Measurements from ENCODE around the gene FAM98B. TPM values are rescaled to one million over a fixed set of nuclear protein-coding genes. Genes with fewer than 3 reads are reported as not detected.

The FAM98B gene
- total and polyA plus RNA-seq, 2 experiments from 2014 or later, result 10.1 to 32.5 TPM

DNA sequence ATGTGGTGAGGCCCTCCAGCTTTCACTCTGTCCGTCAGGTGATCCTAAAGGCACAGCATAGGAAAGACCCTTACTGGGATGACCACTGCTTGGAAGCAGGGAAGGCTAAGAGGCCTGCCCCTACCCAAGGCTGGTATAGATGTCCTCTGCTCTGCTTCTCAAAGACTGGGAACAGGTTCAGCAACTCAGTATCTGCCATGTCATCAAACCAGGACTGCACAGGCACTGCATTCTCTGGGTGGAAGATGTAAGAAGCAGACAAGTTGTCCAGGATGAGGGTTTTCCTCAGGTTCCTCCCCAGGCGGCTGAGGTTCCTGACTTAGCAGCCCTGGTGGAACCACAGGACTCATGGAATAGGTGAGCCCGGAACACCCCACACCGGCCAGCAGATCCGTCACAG, 4.7 kb downstream of the FAM98B start (continued):
- TF ChIP-seq, protein P1, sequence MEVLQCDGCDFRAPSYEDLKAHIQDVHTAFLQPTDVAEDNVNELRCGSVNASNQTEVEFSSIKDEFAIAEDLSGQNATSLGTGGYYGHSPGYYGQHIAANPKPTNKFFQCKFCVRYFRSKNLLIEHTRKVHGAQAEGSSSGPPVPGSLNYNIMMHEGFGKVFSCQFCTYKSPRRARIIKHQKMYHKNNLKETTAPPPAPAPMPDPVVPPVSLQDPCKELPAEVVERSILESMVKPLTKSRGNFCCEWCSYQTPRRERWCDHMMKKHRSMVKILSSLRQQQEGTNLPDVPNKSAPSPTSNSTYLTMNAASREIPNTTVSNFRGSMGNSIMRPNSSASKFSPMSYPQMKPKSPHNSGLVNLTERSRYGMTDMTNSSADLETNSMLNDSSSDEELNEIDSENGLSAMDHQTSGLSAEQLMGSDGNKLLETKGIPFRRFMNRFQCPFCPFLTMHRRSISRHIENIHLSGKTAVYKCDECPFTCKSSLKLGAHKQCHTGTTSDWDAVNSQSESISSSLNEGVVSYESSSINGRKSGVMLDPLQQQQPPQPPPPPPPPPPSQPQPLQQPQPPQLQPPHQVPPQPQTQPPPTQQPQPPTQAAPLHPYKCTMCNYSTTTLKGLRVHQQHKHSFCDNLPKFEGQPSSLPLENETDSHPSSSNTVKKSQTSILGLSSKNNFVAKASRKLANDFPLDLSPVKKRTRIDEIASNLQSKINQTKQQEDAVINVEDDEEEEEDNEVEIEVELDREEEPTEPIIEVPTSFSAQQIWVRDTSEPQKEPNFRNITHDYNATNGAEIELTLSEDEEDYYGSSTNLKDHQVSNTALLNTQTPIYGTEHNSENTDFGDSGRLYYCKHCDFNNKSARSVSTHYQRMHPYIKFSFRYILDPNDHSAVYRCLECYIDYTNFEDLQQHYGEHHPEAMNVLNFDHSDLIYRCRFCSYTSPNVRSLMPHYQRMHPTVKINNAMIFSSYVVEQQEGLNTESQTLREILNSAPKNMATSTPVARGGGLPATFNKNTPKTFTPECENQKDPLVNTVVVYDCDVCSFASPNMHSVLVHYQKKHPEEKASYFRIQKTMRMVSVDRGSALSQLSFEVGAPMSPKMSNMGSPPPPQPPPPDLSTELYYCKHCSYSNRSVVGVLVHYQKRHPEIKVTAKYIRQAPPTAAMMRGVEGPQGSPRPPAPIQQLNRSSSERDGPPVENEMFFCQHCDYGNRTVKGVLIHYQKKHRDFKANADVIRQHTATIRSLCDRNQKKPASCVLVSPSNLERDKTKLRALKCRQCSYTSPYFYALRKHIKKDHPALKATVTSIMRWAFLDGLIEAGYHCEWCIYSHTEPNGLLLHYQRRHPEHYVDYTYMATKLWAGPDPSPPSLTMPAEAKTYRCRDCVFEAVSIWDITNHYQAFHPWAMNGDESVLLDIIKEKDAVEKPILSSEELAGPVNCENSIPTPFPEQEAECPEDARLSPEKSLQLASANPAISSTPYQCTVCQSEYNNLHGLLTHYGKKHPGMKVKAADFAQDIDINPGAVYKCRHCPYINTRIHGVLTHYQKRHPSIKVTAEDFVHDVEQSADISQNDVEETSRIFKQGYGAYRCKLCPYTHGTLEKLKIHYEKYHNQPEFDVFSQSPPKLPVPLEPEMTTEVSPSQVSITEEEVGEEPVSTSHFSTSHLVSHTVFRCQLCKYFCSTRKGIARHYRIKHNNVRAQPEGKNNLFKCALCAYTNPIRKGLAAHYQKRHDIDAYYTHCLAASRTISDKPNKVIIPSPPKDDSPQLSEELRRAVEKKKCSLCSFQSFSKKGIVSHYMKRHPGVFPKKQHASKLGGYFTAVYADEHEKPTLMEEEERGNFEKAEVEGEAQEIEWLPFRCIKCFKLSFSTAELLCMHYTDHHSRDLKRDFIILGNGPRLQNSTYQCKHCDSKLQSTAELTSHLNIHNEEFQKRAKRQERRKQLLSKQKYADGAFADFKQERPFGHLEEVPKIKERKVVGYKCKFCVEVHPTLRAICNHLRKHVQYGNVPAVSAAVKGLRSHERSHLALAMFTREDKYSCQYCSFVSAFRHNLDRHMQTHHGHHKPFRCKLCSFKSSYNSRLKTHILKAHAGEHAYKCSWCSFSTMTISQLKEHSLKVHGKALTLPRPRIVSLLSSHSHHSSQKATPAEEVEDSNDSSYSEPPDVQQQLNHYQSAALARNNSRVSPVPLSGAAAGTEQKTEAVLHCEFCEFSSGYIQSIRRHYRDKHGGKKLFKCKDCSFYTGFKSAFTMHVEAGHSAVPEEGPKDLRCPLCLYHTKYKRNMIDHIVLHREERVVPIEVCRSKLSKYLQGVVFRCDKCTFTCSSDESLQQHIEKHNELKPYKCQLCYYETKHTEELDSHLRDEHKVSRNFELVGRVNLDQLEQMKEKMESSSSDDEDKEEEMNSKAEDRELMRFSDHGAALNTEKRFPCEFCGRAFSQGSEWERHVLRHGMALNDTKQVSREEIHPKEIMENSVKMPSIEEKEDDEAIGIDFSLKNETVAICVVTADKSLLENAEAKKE (CRISPR knock-in tag; IDR thresholded peaks at IDR 0.05), result no peak
- TF ChIP-seq STAT1 (IDR thresholded peaks at IDR 0.05; ENCODE audit: unreplicated experiment) (no peak), ZNF114 (CRISPR knock-in tag; IDR thresholded peaks at IDR 0.05) (no peak)

DNA sequence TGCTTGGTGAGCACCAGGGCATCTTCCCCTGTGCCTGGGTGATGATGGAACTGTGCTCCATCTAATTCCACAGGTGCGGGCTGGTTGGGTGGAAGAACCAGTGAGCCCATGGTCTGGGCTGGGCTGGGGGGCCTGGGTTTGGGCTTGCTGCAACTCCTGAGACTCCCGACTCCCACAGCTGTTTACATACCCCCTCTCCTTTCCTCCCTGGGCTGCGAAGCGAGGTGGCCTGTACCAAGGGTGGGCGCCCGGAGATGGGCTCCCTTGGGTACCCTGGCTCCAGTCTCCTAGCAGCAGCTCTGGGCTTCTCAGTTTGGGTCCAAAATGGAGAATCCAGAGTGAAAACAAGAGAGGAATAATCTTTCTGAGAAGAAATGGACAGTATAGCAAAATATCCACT, 5.6 kb downstream of the FAM98B start:
- no peaks in the 10 kb centered on the region for H3K9me2 ChIP-seq (ENCODE audit: insufficient read depth)
- no peaks in the 10 kb centered on the region for H3K27me3 ChIP-seq (ENCODE audit: insufficient read depth)
- TF ChIP-seq ZNF331 (CRISPR knock-in tag; IDR thresholded peaks at IDR 0.05; ENCODE audit: low read depth) (no peak), EZH2phosphoT487 (IDR thresholded peaks at IDR 0.05; ENCODE audit: unreplicated experiment) (no peak), EZH2 (IDR thresholded peaks at IDR 0.05; ENCODE audit: low read depth, unreplicated experiment) (no peak), POLR2AphosphoS5 (IDR thresholded peaks at IDR 0.05; ENCODE audit: low read depth) (no peak), JUNB (IDR thresholded peaks at IDR 0.05; ENCODE audit: unreplicated experiment) (no peak)
- no peak overlapping the region for H2AFZ ChIP-seq
- no peak overlapping the region for H3K27ac Mint-ChIP-seq
- H3K4me2 ChIP-seq, result no peak overlapping the region
- no peak overlapping the region for H3K4me3 ChIP-seq
- peaks cover 99% of the 10 kb centered on the region for H3K79me2 ChIP-seq (replicated peaks; ENCODE audit: insufficient read depth)
- DNase-seq (ENCODE audit: low spot score) (no peak), ATAC-seq (no peak)
- H3K36me3 ChIP-seq (ENCODE audit: insufficient read depth), result no peaks in the 10 kb centered on the region
- H3K4me3 Mint-ChIP-seq, result no peak overlapping the region
- peaks cover 2% of the 10 kb centered on the region; the same call in 2 of the 3 replicates for H3K36me3 Mint-ChIP-seq (ENCODE audit: low read depth)
- 0 out of 2 replicates have a peak, but pooled peaks cover 4% of the 10 kb centered on the region for H4K20me1 ChIP-seq (replicated peaks; ENCODE audit: insufficient read depth)
- H3K27ac ChIP-seq (ENCODE audit: low read depth), result no peak overlapping the region
- H3K27me3 Mint-ChIP-seq (ENCODE audit: insufficient read depth, low read depth, poor library complexity), result peaks cover 4% of the 10 kb centered on the region
- no peaks in the 10 kb centered on the region for H3K9me3 Mint-ChIP-seq
- peaks cover 11% of the 10 kb centered on the region for H3K4me1 Mint-ChIP-seq
- H3F3A ChIP-seq (replicated peaks; ENCODE audit: low read depth), result no peaks in the 10 kb centered on the region
- H3K4me1 ChIP-seq (ENCODE audit: insufficient read depth), result peaks cover 14% of the 10 kb centered on the region; the same call in 1 of the 2 replicates

All from GM23338 (cell line).